BLaER1 treated with 17β-estradiol and CSF1 and Interleukin-3, amounts not matched to agents 10 nM and 100 nM (cell line): ENCODE results near the gene RTCB.
"Not testable (repeated sequence)": the region's sequence is repeated elsewhere in the genome, so short reads cannot be mapped to it uniquely, and the experiment has no call there.

Experiments
- H3K27ac ChIP-seq, 11 experiments: shearing (Covaris generic); formaldehyde crosslinking; 2 replicates each; pipeline ENCODE4 v1.8.1; 2022
- H3K27me3 ChIP-seq, 11 experiments: shearing (Covaris generic); formaldehyde crosslinking; 2 replicates each; pipeline ENCODE4 v1.8.1; 2022
- H3K36me3 ChIP-seq, 11 experiments: shearing (Covaris generic); formaldehyde crosslinking; 2 replicates each; pipeline ENCODE4 v1.8.1; 2022
- H3K4me1 ChIP-seq, 10 experiments: shearing (Covaris generic); formaldehyde crosslinking; 2 replicates each; pipeline ENCODE4 v1.8.1; 2022
- H3K4me2 ChIP-seq, 11 experiments: shearing (Covaris generic); formaldehyde crosslinking; 2 replicates each; pipeline ENCODE4 v1.8.1; 2022
- H3K4me3 ChIP-seq, 10 experiments: shearing (Covaris generic); formaldehyde crosslinking; 2 replicates each; pipeline ENCODE4 v1.8.1; 2022
- H3K9ac ChIP-seq, 11 experiments: shearing (Covaris generic); formaldehyde crosslinking; 2 replicates each; pipeline ENCODE4 v1.8.1; 2022
- H3K9me3 ChIP-seq, 11 experiments: shearing (Covaris generic); formaldehyde crosslinking; replicated peaks in 1 of 11; 2 replicates each; pipeline ENCODE4 v1.8.1; 2022
- H4K20me1 ChIP-seq, 11 experiments: shearing (Covaris generic); formaldehyde crosslinking; 2 replicates each; pipeline ENCODE4 v1.8.1; 2022
- Cebpa-rat ChIP-seq, 11 experiments: shearing (Covaris generic); IDR thresholded peaks; 2 replicates each; pipeline ENCODE4 v1.8.1; 2022

The RTCB gene

GRCh38 chr22:32375678-32376450, 36.2 kb downstream of the RTCB start:
- Histone ChIP-seq H3K4me2 (no peak overlapping the region), H3K27me3 (no peaks in the 10 kb centered on the region), H3K9me3 (no peaks in the 10 kb centered on the region), H3K4me3 (no peak overlapping the region), H3K36me3 (no peaks in the 10 kb centered on the region), H3K4me1 (no peaks in the 10 kb centered on the region), H3K27ac (no peak overlapping the region), H3K9ac (no peak overlapping the region), H4K20me1 (no peaks in the 10 kb centered on the region; a peak in 1 of 22 replicates)
- no peak for TF ChIP-seq Cebpa-rat (IDR thresholded peaks at IDR 0.05)

- Histone ChIP-seq H3K4me2 (no peak overlapping the region), H3K36me3 (no peaks in the 10 kb centered on the region), H3K9ac (no peak overlapping the region), H3K27me3 (no peaks in the 10 kb centered on the region), H4K20me1 (no peaks in the 10 kb centered on the region), H3K4me1 (peaks cover 0 to 5% (median 0%) of the 10 kb centered on the region in 10 experiments; a peak in 4 of 20 replicates), H3K4me3 (no peak overlapping the region), H3K27ac (no peak overlapping the region), H3K9me3 (no peaks in the 10 kb centered on the region)
- no peak for TF ChIP-seq Cebpa-rat (IDR thresholded peaks at IDR 0.05)
Observed at GRCh38 chr22:32364210-32364609, 47.8 kb downstream of the RTCB start.

GRCh38 chr22:32361257-32361656, 50.8 kb downstream of the RTCB start:
- TF ChIP-seq Cebpa-rat (IDR thresholded peaks at IDR 0.05) = no peak

GRCh38 chr22:32360096-32360495, 52.0 kb downstream of the RTCB start:
- H3K36me3 ChIP-seq, H3K27me3 ChIP-seq, H3K9ac ChIP-seq, H3K4me1 ChIP-seq, H3K4me2 ChIP-seq, H3K27ac ChIP-seq, H3K4me3 ChIP-seq, H3K9me3 ChIP-seq, H4K20me1 ChIP-seq: not testable (repeated sequence)

More at GRCh38 chr22:32361257-32361656, 50.8 kb downstream of the RTCB start:
- Histone ChIP-seq H3K27ac (no peak overlapping the region), H3K9ac (no peak overlapping the region), H3K9me3 (no peaks in the 10 kb centered on the region), H3K4me3 (no peak overlapping the region), H3K27me3 (no peaks in the 10 kb centered on the region), H3K4me1 (peaks cover 0 to 5% (median 0%) of the 10 kb centered on the region in 10 experiments; a peak in 4 of 20 replicates), H3K36me3 (no peaks in the 10 kb centered on the region), H4K20me1 (no peaks in the 10 kb centered on the region), H3K4me2 (no peak overlapping the region)

- H3K9me3 ChIP-seq = peaks cover 0 to 26% (median 18%) of the 10 kb centered on the region in 11 experiments; a peak in 17 of 22 replicates
Observed at GRCh38 chr22:32357567-32357966, 54.5 kb downstream of the RTCB start, which contains the start of gene RFPL3. Gene RFPL3, plus strand, starts transcription at chr22:32357867. Its CDS starts 205 bp downstream, at chr22:32358072.

GRCh38 chr22:32355760-32356159, 56.3 kb downstream of the RTCB start:
- no peak for TF ChIP-seq Cebpa-rat (IDR thresholded peaks at IDR 0.05)
- Histone ChIP-seq H3K27me3 (no peaks in the 10 kb centered on the region), H3K4me2 (no peak overlapping the region), H3K4me1 (peaks cover 0 to 5% (median 0%) of the 10 kb centered on the region in 10 experiments; a peak in 1 of 20 replicates), H3K27ac (no peak overlapping the region), H4K20me1 (no peaks in the 10 kb centered on the region), H3K9me3 (peaks cover 0 to 29% (median 18%) of the 10 kb centered on the region in 11 experiments; a peak in 17 of 22 replicates), H3K4me3 (no peak overlapping the region), H3K36me3 (no peaks in the 10 kb centered on the region), H3K9ac (no peak overlapping the region)

More at GRCh38 chr22:32357567-32357966, 54.5 kb downstream of the RTCB start, which contains the start of gene RFPL3:
- H3K36me3 ChIP-seq, H3K4me3 ChIP-seq, H4K20me1 ChIP-seq, H3K9ac ChIP-seq, H3K27me3 ChIP-seq, H3K4me2 ChIP-seq, H3K4me1 ChIP-seq, H3K27ac ChIP-seq: not testable (repeated sequence)

- Histone ChIP-seq H3K36me3 (no peaks in the 10 kb centered on the region), H3K4me3 (no peak overlapping the region), H3K27me3 (no peaks in the 10 kb centered on the region), H3K4me1 (peaks cover 0 to 5% (median 0%) of the 10 kb centered on the region in 10 experiments; a peak in 1 of 20 replicates), H3K9ac (no peak overlapping the region), H3K9me3 (peaks cover 0 to 29% (median 18%) of the 10 kb centered on the region in 11 experiments; a peak in 17 of 22 replicates), H3K4me2 (no peak overlapping the region), H4K20me1 (no peaks in the 10 kb centered on the region), H3K27ac (no peak overlapping the region)
- TF ChIP-seq Cebpa-rat (IDR thresholded peaks at IDR 0.05) = no peak
Observed at GRCh38 chr22:32354360-32355351, 57.4 kb downstream of the RTCB start.

GRCh38 chr22:32353840-32354239, 58.2 kb downstream of the RTCB start:
- Histone ChIP-seq H3K36me3 (no peaks in the 10 kb centered on the region), H3K4me3 (no peak overlapping the region), H3K4me2 (no peak overlapping the region), H3K9ac (no peak overlapping the region), H3K4me1 (peaks cover 0 to 5% (median 0%) of the 10 kb centered on the region in 10 experiments; a peak in 1 of 20 replicates), H3K27ac (no peak overlapping the region), H3K9me3 (peaks cover 0 to 29% (median 18%) of the 10 kb centered on the region in 11 experiments; a peak in 17 of 22 replicates), H3K27me3 (no peaks in the 10 kb centered on the region), H4K20me1 (no peaks in the 10 kb centered on the region)
- no peak for TF ChIP-seq Cebpa-rat (IDR thresholded peaks at IDR 0.05)

GRCh38 chr22:32353292-32353691, 58.8 kb downstream of the RTCB start:
- Histone ChIP-seq H3K4me2 (no peak overlapping the region), H4K20me1 (no peaks in the 10 kb centered on the region), H3K9ac (no peak overlapping the region), H3K27me3 (no peaks in the 10 kb centered on the region), H3K27ac (no peak overlapping the region), H3K4me3 (no peak overlapping the region), H3K36me3 (no peaks in the 10 kb centered on the region), H3K4me1 (peaks cover 0 to 5% (median 0%) of the 10 kb centered on the region in 10 experiments; a peak in 1 of 20 replicates), H3K9me3 (peaks cover 0 to 29% (median 18%) of the 10 kb centered on the region in 11 experiments; a peak in 17 of 22 replicates)
- no peak for TF ChIP-seq Cebpa-rat (IDR thresholded peaks at IDR 0.05)
